SK-N-SH (cell line): ENCODE data around the gene NACC1.

Experiments
- ELF1 ChIP-seq: IDR thresholded peaks from 2 replicates; pipeline ENCODE4 v1.4.0; 2012
- EP300 ChIP-seq, 2 experiments: IDR thresholded peaks; 2 replicates each; pipeline versions ENCODE4 v1.4.0 to v1.6.1; 2012; ENCODE audit warnings: borderline replicate concordance in 1 of 2, low read depth in 1 of 2, low read length in 1 of 2
- GABPA ChIP-seq: IDR thresholded peaks from 2 replicates; pipeline ENCODE4 v1.4.0; 2012; ENCODE audit warnings: low read depth, mild to moderate bottlenecking
- GATA2 ChIP-seq: sonication (generic); formaldehyde crosslinking; IDR thresholded peaks from 2 replicates; pipeline ENCODE4 v1.5.0; 2020; ENCODE audit warnings: mild to moderate bottlenecking, missing genetic modification reagents
- NRF1 ChIP-seq: IDR thresholded peaks from 2 replicates; pipeline ENCODE4 v1.6.1; 2012; ENCODE audit warnings: low read depth, mild to moderate bottlenecking, low read length
- POLR2AphosphoS5 ChIP-seq: IDR thresholded peaks from 2 replicates; pipeline ENCODE4 v1.6.1; 2012; ENCODE audit warnings: low read depth, low read length
- RAD21 ChIP-seq: IDR thresholded peaks from 2 replicates; pipeline ENCODE4 v1.6.1; 2012; ENCODE audit warnings: mild to moderate bottlenecking, low read length
- SIN3A ChIP-seq: IDR thresholded peaks from 2 replicates; pipeline ENCODE4 v1.6.1; 2012; ENCODE audit warnings: low read depth, mild to moderate bottlenecking, low read length, moderate library complexity, borderline replicate concordance
- SMC3 ChIP-seq: IDR thresholded peaks from 2 replicates; pipeline ENCODE4 v1.6.1; 2012; ENCODE audit warnings: low read depth, low read length, improper control_type of control experiment
- YY1 ChIP-seq: IDR thresholded peaks from 2 replicates; pipeline ENCODE4 v1.4.0; 2012; ENCODE audit warnings: low read depth, mild to moderate bottlenecking
- TF ChIP-seq, protein P1 (sequence below): IDR thresholded peaks from 2 replicates; pipeline ENCODE4; 2012
- TF ChIP-seq, protein P2 (sequence below): fragments of 200-600 bp; sonication (generic); IDR thresholded peaks from 2 replicates; pipeline ENCODE4 v1.6.1; 2017; ENCODE audit warnings: antibody characterized with exemption, mild to moderate bottlenecking, moderate library complexity
- TF ChIP-seq, protein P3 (sequence below): fragments of 150-350 bp; IDR thresholded peaks from 2 replicates; pipeline ENCODE4 v1.6.1; 2017; ENCODE audit warnings: antibody characterized with exemption, low read length, low read depth, borderline replicate concordance
- TF ChIP-seq, protein P4 (sequence below): IDR thresholded peaks from 2 replicates; pipeline ENCODE4 v1.6.1; 2012; ENCODE audit warnings: mild to moderate bottlenecking, low read depth, low read length, moderate library complexity

DNA sequence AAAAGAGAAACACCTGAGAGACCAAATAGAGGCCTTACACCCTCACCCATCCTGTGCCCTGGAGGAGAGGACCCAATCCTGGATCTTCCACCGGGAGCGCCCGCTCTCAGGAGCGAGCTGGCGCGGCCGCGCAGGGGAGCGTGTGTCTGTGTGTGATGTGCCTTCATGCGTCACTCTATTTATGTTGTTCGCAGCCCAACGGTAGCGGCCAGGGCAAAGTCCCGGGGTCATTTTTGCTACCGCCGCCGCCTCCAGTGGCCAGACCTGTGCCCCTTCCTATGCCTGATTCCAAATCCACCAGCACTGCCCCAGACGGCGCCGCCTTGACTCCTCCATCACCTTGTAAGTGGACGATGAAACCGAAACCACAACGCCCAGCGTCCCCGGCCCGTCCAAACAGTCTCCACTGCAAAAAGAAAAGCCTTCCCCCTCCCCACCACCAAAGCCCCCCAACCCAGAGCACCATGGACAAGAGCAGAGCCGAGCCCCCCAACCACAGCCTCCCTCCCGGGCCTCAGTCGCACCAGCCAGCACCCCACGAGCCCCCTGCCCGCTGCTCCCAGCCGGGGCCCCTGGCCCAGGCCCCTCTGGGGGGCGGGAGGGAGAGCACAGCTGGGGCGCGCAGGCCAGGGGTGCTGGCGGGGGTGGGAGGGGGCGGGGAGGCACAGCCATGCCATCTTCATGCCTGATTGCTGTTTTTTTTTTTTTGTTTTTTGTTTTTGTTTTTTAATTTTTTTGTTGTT, 30.1 kb upstream of the NACC1 start:
- TF ChIP-seq NRF1 (no peak), GABPA (no peak), POLR2AphosphoS5 (no peak), RAD21 (no peak), YY1 (no peak), ELF1 (no peak), SMC3 (no peak), SIN3A (no peak), EP300 (IDR thresholded peaks at IDR 0.05; ENCODE audit: borderline replicate concordance in 1 of 2, low read depth in 1 of 2, low read length in 1 of 2) (no peak), GATA2 (CRISPR knock-in tag) (no peak)
- TF ChIP-seq, protein P1, sequence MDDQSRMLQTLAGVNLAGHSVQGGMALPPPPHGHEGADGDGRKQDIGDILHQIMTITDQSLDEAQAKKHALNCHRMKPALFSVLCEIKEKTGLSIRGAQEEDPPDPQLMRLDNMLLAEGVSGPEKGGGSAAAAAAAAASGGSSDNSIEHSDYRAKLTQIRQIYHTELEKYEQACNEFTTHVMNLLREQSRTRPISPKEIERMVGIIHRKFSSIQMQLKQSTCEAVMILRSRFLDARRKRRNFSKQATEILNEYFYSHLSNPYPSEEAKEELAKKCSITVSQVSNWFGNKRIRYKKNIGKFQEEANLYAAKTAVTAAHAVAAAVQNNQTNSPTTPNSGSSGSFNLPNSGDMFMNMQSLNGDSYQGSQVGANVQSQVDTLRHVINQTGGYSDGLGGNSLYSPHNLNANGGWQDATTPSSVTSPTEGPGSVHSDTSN, result no peak
- TF ChIP-seq, protein P2, sequence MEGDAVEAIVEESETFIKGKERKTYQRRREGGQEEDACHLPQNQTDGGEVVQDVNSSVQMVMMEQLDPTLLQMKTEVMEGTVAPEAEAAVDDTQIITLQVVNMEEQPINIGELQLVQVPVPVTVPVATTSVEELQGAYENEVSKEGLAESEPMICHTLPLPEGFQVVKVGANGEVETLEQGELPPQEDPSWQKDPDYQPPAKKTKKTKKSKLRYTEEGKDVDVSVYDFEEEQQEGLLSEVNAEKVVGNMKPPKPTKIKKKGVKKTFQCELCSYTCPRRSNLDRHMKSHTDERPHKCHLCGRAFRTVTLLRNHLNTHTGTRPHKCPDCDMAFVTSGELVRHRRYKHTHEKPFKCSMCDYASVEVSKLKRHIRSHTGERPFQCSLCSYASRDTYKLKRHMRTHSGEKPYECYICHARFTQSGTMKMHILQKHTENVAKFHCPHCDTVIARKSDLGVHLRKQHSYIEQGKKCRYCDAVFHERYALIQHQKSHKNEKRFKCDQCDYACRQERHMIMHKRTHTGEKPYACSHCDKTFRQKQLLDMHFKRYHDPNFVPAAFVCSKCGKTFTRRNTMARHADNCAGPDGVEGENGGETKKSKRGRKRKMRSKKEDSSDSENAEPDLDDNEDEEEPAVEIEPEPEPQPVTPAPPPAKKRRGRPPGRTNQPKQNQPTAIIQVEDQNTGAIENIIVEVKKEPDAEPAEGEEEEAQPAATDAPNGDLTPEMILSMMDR, result no peak
- TF ChIP-seq, protein P3, sequence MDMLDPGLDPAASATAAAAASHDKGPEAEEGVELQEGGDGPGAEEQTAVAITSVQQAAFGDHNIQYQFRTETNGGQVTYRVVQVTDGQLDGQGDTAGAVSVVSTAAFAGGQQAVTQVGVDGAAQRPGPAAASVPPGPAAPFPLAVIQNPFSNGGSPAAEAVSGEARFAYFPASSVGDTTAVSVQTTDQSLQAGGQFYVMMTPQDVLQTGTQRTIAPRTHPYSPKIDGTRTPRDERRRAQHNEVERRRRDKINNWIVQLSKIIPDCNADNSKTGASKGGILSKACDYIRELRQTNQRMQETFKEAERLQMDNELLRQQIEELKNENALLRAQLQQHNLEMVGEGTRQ, result no peak
- TF ChIP-seq, protein P4, sequence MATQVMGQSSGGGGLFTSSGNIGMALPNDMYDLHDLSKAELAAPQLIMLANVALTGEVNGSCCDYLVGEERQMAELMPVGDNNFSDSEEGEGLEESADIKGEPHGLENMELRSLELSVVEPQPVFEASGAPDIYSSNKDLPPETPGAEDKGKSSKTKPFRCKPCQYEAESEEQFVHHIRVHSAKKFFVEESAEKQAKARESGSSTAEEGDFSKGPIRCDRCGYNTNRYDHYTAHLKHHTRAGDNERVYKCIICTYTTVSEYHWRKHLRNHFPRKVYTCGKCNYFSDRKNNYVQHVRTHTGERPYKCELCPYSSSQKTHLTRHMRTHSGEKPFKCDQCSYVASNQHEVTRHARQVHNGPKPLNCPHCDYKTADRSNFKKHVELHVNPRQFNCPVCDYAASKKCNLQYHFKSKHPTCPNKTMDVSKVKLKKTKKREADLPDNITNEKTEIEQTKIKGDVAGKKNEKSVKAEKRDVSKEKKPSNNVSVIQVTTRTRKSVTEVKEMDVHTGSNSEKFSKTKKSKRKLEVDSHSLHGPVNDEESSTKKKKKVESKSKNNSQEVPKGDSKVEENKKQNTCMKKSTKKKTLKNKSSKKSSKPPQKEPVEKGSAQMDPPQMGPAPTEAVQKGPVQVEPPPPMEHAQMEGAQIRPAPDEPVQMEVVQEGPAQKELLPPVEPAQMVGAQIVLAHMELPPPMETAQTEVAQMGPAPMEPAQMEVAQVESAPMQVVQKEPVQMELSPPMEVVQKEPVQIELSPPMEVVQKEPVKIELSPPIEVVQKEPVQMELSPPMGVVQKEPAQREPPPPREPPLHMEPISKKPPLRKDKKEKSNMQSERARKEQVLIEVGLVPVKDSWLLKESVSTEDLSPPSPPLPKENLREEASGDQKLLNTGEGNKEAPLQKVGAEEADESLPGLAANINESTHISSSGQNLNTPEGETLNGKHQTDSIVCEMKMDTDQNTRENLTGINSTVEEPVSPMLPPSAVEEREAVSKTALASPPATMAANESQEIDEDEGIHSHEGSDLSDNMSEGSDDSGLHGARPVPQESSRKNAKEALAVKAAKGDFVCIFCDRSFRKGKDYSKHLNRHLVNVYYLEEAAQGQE, result no peak
